RPMI7951 (cell line): ENCODE measurements around the gene MED13. TPM values are rescaled to one million over a fixed set of nuclear protein-coding genes. Genes with fewer than 3 reads are reported as not detected.
"Not testable (repeated sequence)": the region's sequence is repeated elsewhere in the genome, so short reads cannot be mapped to it uniquely, and the experiment has no call there.

ENCODE experiments used
- DNase-seq: peaks from one replicate; pipeline ENCODE4 v3.0.0-alpha.2; 2012; ENCODE audit warnings: low read depth
- total RNA-seq: library from RNA; depleted of rRNA; stranded (reverse); fragments of >200 nt; shearing (Covaris generic); gene quantifications from 2 replicates; pipeline ENCODE4 v1.2.3, GENCODE V29; 2014

The MED13 gene
- total RNA-seq, 1 experiment from 2014 or later = 25.4 TPM

DNA sequence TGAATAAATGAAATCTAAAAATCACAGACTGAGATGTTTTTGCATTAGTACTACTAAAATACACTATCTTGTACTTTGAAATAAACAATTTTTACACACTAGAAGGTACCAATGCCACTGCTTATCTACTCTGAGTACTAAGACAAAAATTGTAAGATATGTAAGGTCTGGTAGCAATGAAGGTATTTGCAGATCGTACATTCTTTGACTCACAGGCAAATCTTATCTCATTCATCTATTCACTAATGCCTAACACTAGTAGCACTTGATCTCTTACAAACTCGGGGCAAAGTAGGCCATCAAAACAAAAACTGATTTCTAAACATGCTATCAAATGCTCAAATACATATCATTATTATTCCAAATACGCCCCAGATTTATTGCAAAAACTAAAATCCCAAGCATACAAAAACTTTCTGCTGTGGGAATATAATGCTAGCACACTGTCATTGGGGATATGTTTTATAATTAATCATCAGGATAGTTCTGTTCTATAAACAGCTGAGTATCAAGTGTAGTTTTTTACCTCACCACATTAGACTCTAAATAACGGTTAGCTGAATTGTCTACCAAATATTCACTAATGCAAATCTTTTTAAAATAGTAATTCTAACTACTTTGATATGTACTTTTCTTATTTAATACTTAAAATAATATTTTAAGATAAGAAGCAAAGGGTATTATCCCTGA lies 68.0 kb downstream of the MED13 start:
- DNase-seq = no peak

DNA sequence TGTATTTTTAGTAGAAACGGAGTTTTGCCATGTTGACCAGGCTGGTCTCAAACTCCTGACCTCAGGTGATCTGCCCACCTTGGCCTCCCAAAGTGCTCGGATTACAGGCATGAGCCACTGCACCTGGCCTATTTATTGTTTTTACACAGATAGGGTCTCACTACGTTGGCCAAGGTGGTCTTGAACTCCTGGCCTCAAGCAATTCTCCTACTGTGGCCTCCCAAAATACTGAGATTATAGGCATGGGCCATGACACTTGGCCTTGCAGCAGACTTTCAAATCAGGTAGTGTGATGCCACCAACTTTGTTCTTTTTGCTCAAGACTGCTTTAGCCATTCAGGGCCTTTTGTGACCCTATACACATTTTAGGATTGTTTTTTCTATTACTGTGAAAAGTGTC lies 75.6 kb downstream of the MED13 start:
- DNase-seq = no peak

DNA sequence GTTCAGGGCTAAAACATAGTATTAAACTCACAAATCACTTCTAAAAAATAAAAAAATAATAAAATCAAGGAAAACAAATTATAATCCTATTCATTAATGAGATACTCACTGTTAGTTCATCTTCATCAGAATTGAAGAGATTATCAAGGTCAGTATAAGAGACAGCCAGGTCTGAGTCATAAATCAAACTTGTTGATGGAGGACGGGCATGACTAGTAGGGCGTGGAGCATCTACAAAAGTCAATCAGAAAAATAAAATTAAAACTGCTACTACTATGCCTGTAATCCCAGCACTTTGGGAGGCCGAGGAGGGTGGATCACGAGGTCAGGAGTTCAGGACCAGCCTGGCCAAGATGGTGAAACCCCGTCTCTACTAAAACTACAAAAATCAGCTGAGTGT lies 78.2 kb downstream of the MED13 start:
- DNase-seq = no peak

DNA sequence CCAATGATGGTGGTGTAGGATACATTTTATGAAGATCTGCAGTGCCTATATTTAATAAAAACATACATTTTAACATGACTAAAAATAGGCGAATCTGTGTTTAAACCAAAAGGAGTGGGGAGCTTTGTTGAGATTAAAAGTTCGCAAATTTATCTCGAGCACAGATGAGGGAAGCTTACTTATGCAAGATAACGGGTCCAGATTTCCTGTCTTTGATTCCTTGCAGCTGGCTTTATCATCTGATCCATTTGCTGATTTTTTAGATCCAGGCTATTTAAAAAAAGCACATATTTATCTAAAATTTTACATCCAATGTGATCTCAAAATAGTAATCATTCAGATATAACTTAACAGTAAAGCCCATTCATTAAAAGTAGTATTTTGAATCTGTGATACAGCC lies 80.3 kb downstream of the MED13 start:
- DNase-seq = no peak

DNA sequence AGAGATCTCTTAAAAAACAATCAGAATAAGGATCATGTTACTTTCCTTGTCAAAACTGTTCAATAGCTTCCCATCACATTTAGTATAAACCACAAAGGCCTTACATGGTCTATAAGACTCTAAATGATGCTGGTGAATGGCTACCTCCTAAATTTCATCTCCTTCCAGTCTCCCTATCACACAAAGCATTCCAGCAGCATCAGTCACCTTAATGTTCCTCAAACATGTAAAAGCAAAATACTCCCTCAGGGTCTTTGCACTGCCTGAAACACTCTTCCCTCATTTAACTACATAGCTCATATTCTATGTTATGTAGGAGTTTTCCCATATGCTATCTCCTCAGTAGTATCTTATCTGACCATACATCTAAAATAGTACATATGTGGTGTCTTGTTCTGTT lies 83.8 kb downstream of the MED13 start:
- peak; percentile 5 for DNase-seq

DNA sequence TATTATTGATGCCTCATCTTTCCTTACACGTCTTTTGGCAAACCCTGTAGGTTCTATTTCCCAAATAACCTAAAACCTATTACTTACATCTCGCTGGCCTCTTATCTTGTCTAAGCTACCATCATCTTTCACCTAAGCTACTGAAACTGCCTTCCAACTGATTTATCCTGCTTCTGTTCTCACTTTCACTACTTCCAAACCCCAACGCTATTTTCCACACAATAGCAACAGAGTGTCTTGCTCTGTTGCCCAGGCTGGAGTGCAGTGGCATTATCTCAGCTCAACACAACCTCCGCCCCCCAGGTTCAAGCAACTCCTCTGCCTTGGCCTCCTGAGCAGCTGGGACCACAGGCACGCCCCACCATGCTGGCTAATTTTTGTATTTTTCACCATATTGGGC lies 84.5 kb downstream of the MED13 start:
- no peak for DNase-seq

DNA sequence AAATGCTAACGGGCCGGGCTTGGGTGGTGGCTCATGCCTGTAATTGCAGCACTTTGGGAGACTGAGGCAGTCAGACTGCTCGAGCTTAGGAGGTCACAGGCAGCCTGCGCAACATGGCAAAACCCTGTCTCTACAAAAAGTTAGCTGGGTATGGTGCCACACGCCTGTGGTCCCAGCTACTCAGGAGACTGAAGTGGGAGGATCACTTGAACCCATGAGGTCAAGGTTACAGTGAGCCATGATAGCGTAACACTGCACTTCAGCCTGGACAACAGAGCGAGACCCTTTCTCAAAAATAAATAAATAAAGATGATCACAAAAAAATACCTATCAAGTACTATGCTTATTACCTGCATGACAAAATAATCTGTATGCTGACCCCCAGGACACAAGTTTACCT lies 91.0 kb downstream of the MED13 start:
- no peak for DNase-seq

DNA sequence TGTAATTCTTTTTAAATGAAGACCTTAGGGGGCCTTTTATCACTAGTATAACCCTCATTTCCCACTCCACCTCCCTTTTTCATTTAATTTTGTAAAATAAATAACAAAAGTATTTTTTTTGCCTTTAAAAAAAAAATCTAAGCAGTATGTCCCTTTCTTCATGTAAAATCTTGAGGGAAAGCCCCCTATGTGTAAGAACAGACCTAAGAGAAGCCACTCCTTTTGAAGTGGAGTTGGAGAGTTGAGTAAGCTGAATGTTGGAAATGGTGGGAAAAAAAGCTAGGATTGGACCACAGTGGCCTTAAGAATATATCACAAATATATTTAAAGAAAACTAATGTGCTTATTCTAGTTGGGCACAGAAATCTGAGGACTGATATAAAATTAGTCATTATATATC lies 92.8 kb downstream of the MED13 start:
- no peak for DNase-seq

DNA sequence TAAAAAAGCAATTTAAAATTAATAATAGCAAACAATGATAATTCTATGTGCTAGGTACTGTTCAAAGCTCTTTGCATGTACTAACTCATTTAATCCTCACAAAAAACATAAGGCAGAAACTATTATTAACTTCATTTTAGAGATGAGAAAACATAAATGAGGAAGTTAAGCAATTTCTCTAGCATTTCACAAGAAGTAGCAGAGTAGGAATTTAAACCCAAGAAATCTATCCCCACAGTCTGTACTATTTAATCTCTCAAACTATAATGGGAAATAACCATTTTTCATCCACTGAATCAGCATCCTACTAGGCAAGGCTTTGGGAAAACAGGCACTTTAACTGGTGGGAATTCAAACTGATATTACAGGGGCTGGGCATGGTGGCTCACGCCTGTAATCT lies 95.0 kb downstream of the MED13 start:
- no peak for DNase-seq

DNA sequence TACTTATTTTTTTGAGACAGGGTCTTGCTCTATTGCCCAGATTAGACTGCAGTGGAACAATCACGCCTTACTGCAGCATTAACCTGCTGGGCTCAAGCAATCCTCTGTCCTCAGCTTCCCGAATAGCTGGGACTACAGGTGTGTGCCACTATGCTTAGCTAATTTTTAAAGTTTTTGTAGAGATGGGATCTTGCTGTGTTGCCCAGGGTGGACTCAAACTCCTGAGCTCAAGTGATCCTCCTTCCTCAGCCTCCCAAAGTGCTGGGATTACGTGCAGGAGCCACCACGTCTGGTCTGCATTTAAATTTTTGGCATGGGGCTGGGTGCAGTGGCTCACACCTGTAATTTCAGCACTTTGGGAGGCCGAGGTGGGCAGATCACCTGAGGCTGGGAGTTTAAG lies 96.3 kb downstream of the MED13 start:
- DNase-seq = no peak

DNA sequence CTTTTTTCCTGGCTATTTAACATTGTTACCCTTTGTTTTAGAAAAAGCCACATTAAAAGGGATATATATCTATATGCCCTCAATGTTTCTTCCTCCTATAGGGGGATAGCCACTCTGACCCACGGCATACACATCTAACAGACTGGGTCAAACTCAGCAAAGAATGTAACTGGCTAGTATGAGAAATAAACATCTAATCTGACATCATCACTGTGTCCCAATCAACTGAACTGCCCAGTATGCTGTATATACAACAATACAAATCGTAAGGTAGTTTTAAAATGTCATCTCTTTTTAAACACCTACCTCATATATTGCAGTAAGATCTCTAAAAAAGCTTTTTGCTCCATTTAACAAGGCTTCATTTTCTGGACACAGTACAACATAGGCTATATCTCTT lies 97.3 kb downstream of the MED13 start:
- DNase-seq = no peak

DNA sequence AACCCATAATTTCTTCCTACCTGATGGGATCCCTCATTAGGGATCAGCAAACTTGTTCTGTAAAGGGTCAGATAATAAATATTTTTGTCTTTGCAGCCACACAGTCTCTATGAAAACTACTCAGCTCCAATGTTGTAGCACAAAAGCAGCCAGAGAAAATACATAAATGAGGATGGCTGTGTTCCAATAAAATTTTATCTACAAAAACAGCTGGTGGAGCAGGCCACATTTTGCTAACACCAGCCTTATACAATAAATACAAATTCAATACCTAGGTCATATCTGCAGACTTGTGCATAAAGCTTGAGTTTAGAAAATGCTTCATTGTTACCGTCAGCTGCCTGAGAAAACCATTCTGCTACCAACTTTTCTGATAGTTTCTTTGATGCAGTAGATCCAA lies 98.9 kb downstream of the MED13 start:
- no peak for DNase-seq

DNA sequence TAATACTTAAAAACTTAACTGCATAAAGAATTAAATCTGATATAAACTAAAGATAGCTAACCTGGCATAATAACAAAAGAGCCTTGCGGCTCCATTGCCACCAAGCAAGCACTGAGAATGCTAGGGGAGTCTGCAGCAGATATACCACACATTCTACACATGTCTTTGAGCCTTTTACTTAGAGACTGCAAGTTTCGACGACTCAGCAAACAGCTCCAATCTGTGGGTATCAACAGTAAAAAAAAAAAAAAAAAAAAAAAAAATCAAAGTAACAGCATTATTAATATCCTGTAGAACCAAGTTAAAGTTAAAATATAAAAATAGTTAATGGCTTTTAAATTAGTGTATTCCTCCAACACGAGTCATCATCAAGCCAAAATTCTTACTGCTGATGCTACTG lies 109.5 kb downstream of the MED13 start:
- no peak for DNase-seq

DNA sequence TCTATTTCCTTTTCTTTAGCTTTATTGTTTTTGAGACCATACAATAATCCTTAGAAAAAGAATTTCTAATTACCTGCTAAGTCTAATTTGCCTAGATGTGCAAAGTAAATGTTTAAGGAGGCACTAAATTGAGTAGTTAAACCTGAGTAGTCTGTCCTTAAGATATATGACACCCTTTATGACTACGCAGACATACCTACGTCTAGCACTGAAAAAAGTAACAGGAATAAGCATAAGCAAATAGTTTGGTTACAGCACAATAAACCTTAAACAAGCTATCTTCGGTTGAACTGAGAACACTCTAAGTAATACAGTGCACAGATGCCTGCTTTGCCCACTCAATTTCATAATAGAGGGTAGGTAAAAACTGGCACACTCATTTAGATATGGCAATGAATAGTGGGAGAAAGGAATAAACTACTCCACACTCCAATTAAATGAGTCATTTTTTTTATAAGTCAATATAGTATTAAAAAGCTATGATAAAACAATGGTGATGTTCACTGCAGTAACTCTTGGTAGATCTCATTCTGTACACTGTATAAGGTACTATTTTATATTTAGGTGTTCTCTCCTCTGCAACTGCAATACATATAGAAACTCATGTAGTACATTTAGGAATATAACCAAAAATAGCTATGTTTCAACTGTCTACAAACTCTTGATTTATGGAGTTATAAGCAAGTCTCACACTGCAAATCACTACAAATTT lies 117.6 kb downstream of the MED13 start:
- DNase-seq = no peak

DNA sequence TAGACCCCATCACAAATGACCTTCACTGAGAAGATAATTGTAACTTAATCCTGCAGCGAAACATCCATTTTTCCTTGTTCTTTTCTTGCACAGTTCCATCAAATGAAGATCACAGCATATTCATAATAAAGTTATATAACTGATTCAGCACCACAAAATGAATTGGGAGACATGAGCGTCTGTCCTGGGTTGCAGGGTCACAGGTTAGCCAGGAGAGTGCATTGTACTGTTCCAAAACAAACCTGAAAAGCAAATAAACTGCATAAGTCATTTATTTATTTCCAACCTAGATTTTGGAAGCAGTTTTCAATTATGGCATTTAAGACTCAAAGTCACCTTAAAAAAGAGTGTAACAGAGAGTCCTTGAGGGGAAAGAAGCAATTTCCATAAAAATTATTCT lies 118.7 kb downstream of the MED13 start:
- DNase-seq = no peak

DNA sequence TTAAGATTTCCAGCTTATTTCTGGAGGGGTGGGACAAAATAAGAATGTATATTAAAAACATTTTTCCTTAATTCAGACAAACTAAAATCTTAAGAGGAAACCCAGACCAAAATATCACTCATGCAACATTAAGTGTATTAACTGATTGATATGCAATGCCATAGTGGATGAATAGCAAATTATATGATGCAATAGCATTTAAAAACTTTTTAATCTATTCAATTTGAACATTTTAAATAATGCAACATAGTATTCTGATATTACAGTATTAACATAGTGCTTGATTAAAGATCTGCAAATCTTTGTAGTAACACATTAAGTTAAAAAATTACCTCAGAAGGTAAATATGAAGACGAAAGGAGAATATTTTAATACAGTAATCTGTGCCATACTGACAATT lies 122.0 kb downstream of the MED13 start:
- DNase-seq = no peak

DNA sequence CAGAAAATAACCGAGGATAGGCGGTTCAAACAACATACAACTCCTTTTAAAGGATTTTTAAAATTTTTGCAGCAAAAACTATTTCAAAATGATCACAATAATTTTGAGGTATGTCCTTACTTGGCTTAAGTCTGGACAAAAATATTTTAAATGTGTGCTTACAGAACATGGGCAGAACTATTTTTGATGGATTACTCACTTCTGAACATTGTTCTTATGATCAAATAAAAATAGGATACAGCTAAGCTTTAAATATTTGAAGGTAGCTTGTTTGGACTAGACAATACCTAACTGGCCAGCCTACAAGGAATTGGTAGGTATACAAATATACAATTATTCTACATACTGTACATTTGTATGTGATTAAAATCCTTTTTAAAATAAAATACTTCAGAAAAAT lies 123.0 kb downstream of the MED13 start:
- no peak for DNase-seq

DNA sequence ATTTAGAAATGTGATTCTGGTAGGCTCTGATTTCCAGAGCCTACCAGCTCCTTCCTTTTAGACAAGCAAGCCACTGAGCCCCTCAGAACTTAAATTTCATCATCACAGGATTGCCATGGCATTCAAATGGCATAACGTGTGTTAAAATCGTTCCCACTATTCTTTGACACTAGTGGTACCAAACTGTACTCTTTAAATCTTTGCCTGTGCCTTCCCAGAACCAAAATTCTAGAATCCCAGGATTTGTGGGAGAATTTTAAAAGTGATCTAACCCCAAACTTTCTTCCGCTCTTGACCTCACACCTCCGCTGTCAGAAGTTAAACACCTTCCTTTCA lies 137.0 kb downstream of the MED13 start:
- DNase-seq = no peak

DNA sequence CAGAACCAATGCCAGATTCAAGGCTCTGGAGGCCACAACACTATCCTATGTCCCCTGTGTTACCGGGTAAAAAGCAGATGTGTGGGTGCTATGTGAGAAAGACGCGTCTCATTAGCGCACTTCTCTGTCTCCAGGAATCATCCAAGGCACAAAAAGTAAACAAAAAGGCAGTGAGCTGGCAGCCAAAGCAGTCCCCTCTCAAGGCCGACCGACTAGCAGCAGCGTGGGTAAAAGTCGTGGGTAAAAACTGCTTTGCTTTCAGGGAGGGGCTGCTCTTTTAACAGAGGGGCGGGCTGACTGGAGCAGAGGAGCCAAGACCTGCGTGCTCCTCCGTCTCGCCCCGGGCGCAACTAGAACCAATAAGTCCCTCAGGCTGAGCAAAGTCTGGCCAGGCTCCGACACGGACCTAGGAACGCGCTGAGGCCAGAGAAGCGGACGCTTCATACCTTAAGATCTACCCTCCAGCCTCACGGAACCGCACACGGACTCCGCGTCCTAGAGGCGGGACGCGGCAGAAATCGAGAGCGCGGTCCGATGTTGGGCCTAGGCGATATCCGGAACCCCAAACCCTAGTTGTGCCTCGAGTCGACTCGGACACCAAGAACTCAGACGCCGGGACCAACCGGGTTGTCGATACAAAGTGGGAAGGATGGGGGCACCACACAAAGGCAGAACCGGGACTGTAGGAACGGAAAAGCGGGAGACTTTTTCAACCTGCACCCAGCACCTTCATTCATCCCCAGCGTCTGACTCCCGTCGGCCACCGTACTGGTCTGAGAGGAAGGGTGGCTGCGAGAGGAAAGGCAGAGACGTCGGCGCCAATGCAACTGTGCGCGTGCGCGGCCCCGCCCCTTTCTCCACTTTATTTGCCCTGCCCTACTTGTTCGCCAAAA lies 137.6 kb downstream of the MED13 start, which contains the start of gene INTS2:
INTS2 (minus strand) TSS at position 775 of the 893 bp plus-strand sequence. CDS start 1,338 bp downstream, outside the sequence.
- DNase-seq = peak; percentile 94

DNA sequence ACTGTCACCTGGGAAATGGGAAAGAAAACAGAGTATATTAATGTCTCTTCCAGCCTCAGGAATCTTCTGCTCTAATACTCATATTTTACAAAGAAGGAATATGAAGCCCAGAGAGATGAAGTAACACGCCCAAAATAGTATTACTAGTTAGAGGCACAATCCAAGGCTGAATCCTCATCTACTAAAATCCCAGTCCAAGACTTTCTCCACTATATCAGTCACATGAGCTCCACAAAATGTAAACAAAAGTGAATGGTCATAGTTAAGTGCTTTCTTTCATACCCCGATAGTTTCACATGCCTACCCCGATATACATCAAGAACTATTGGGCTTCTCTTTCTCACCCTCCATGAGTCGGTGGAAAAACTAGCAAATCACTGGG lies 138.3 kb downstream of the MED13 start:
- no peak for DNase-seq

DNA sequence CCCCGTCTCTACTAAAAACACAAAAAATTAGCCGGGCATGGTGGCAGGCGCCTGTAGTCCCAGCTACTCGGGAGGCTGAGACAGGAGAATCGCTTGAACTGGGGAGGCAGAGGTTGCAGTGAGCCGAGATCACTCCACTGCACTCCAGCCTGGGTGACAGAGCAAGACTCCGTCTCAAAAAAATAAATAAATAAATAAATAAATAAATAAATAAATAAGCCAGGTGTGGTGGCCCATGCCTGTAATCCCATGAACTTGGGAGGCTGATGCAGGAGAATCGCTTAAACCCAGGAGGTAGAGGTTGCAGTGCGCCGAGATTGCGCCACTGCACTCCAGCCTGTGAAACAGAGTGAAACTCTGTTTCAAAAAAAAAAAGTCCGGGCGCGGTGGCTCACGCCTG lies 149.9 kb downstream of the MED13 start:
- DNase-seq = not testable (repeated sequence)

DNA sequence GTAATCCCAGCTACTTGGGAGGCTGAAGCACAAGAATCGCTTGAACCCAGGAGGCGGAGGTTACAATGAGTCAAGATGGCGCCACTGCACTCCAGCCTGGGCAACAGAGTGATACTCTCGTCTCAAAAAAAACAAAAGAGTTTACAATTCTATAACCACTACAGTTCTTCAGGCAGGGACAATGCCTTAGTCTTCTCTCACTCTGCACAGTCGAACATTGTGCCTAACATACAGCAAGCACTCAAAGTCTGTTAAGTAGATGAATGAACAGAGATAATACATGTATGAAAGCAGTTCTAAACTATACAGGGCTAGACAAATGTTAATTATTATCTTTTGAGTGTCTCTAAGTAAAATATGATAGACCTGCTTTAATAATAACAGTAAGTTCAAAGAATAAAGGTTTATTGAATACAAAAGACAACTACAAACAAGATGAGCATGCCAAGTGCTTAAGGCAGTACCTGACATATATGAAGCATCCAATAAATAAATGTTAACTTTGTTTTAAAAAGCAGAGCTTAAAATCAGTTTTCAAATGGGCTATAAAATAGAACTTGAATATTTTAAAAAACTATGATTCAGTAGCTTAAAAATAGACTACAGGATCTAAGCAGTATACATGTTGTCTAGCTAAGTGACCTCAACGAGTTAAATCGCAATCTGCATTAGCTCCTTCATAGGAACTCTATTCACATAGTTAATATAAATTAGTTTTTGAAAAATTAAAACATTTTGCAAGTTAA lies 156.6 kb downstream of the MED13 start:
- no peak for DNase-seq
